ENCODE data around the gene EPM2AIP1.

GRCh38 chr3:36959821-36960220 lies 33.1 kb downstream of the EPM2AIP1 start:
- no peak for TF ChIP-seq GABPA (IDR thresholded peaks at IDR 0.05 in 1 of 2, conservative IDR thresholded peaks at IDR 0.05 in 1 of 2)
- TF ChIP-seq CTCF (IDR thresholded peaks at IDR 0.05; ENCODE audit: low read depth, low read length, missing input control): no peak
- TF ChIP-seq ATF3 (IDR thresholded peaks at IDR 0.05): no peak
- no peak for TF ChIP-seq EGR1 (IDR thresholded peaks at IDR 0.05; ENCODE audit: low read depth in 2 of 2)
- no peak for TF ChIP-seq YY1 (IDR thresholded peaks at IDR 0.05)
- no peak for TF ChIP-seq HNF4G (IDR thresholded peaks at IDR 0.05)
- no peak for TF ChIP-seq JUND (IDR thresholded peaks at IDR 0.05)
